Activated T-cell treated with anti-CD3 and anti-CD28 coated beads, Interleukin-2, amount 50 U/mL, for 4 hours (primary cell): Measurements from ENCODE around the gene AGBL1. TPM values are rescaled to one million over a fixed set of nuclear protein-coding genes. Genes with fewer than 3 reads are reported as not detected.

Experiments
- ATAC-seq, 2 donors: fragments of 200-7000 bp; cut with Tn5 transposase; one replicate each; pipeline ENCODE4 v1.10.0; 2021
- DNase-seq: peaks from one replicate; pipeline ENCODE4 v3.0.0-alpha.2; 2020
- H3K27me3 Mint-ChIP-seq: one replicate; pipeline ENCODE4 v1.8.0; 2021; ENCODE audit warnings: low read depth, mixed read lengths
- H3K36me3 Mint-ChIP-seq: one replicate; pipeline ENCODE4 v1.8.0; 2022; ENCODE audit warnings: mixed read lengths; ENCODE audit not compliant: insufficient read depth
- H3K4me1 Mint-ChIP-seq: one replicate; pipeline ENCODE4 v1.8.0; 2021; ENCODE audit warnings: low read depth, mixed read lengths
- H3K4me3 Mint-ChIP-seq: one replicate; pipeline ENCODE4 v1.8.0; 2021; ENCODE audit warnings: mild to moderate bottlenecking, moderate library complexity, mixed read lengths
- H3K9me3 Mint-ChIP-seq: one replicate; pipeline ENCODE4 v1.8.0; 2021; ENCODE audit warnings: mixed read lengths
- total RNA-seq, 3 donors: library from RNA; stranded (reverse); gene quantifications; one replicate each; pipeline ENCODE4 v1.2.1, GENCODE V29; 2021

The AGBL1 gene
- total RNA-seq, 3 donors from 2014 or later: 0.05 TPM; not detected in 2

DNA sequence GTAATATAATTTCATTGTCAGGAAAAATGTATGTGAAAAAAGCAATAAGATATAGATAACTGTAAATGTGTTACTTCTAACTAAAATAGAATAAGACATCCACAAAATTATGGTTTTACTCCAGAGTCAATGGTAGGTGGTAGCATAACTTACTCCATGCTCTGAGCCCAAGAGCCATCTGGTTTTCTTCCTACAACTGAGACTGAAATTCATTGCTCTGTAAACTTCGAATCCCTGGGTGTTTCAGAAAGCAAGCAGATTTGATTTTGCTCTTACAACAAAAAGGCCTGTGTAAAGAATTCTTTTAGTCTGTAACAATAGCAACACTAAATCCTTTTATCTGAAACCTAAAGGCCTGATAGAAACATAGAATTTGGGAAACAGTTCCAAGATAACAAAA is 805.9 kb downstream of the AGBL1 start:
- Mint-ChIP-seq H3K36me3 (no peaks in the 10 kb centered on the region), H3K9me3 (no peaks in the 10 kb centered on the region), H3K4me1 (no peaks in the 10 kb centered on the region), H3K4me3 (no peak overlapping the region), H3K27me3 (peaks cover 2% of the 10 kb centered on the region)
- ATAC-seq (no peak), DNase-seq (no peak)

DNA sequence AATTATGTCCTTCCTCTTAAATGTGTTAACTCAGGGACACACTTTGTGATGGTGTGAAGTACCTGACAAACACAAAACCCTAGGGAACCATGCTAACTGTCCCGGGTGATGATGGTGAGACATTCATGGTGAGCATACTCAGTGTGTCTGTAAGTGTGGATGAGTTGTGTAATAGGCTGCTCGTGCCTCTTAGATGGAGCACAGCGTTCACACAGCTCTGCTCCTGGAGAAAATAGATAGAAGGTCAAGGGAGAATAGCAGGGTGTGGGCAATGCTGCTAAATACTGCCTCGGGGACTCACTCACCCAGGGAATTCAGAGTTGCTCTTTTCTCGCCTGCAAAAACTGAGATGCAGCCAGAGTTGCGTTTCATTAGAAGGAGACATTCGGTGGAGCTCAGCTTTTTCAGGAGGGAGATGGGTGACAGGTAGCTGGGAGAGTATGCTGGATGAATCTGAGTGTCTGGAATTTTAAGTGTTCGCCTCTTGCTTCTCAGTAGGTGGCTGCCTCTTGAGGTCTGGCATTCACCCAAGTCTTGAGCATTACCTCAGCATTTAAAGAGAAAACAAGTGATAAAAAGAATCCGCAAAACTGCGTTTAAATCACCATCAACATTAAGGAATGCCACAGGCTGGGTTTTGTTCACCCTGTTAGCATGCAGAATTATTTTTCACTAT is 813.2 kb downstream of the AGBL1 start:
- Mint-ChIP-seq H3K36me3 (no peaks in the 10 kb centered on the region), H3K4me1 (no peaks in the 10 kb centered on the region), H3K4me3 (no peak overlapping the region), H3K27me3 (peaks cover 7% of the 10 kb centered on the region), H3K9me3 (no peaks in the 10 kb centered on the region)
- DNase-seq (no peak), ATAC-seq (no peak)

DNA sequence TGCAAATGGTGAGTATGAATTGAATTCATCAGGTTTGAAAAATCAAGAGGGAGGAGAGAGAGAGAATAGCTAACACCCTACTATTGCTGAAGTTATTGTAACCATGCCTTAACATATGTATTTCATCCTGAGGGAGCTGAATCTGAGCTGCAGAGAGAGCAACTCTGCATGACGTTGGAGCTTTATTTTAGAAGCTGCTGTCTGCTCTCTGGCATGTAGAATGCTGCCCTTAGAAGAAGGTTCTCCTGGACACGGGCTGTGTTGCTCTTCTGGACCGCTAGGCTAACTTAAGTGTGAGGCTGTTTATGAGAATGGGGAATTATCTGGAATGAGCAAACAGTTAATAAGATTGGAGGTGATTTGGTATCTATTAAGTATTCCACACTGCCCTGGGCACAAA is 814.6 kb downstream of the AGBL1 start:
- Mint-ChIP-seq H3K4me3 (no peak overlapping the region), H3K4me1 (no peaks in the 10 kb centered on the region), H3K36me3 (no peaks in the 10 kb centered on the region), H3K27me3 (peaks cover 5% of the 10 kb centered on the region), H3K9me3 (no peaks in the 10 kb centered on the region)
- DNase-seq: no peak
- no peak for ATAC-seq

DNA sequence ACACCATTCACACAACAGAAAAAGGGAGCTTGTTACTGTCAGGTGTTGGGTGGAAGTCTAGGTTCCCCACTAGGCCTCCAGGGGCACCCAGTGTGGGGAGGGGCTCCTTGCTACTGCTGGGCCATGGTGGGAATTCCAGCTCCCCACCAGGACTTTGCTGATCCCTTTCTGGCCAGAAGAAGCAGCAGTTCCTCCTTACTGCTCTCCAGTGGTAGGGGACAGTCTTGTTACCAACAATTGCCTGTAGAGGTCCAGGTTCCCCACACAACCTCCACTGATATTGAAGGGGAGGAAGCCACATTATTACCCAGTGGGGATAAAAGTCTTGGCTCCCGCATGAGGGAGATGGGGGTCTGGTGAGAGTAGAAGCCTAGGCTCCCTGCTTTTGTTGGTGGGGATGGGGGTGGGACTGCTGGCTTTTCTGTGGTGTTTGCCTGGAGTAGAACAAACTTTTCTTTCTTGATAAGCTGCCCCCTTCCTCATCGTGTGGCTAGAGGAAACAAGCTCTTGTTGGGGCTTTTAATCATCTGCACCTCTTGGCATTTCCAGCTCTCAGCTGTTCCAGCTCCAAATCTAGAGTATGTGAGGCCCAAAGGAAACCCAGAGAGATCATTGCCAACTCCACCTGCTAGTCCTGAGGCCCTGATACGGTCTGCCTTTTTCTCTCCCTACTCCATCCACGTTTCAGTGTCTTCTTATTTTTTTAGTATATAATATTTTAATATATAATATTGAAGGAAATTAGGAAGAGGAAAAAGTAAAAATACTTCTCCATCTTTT is 824.2 kb downstream of the AGBL1 start:
- no peak for ATAC-seq

DNA sequence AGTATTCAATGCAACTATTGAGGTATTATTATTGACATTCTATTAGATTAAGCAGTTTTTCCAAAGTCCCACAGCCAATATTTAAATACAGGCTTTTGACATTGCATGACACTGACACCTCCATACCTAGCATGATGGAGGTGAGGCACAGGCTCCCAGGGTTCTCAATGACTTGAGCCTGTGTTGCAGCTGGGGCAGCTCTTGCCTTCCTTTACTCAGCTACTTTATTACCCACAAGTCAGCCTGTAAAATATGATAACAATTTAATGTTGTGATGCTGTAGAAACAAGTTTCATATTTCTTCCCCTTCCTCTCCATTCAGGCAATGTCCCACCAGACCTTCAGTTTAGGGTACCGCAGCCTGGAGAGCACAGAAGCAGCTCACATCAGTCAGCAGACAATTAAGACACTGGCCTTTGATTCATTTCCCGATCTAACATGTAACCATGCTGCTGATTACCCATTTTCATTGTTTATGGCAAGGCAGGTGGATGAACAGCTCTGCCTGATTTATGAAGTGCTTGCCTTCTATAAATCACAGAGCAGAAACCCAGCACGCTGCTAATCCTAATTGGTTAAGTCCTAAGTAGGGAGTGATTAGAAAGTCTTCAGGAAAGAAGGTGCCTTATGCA is 826.1 kb downstream of the AGBL1 start:
- no peak for ATAC-seq
- Mint-ChIP-seq H3K27me3 (peaks cover 6% of the 10 kb centered on the region), H3K36me3 (no peaks in the 10 kb centered on the region), H3K4me3 (no peak overlapping the region), H3K4me1 (no peaks in the 10 kb centered on the region), H3K9me3 (no peaks in the 10 kb centered on the region)
- DNase-seq: no peak

More for the DNA sequence above, 824.2 kb downstream of the AGBL1 start:
- DNase-seq: no peak
- H3K9me3 Mint-ChIP-seq: no peaks in the 10 kb centered on the region
- no peak overlapping the region for H3K4me3 Mint-ChIP-seq
- H3K36me3 Mint-ChIP-seq: no peaks in the 10 kb centered on the region
- H3K4me1 Mint-ChIP-seq: no peaks in the 10 kb centered on the region
- peaks cover 6% of the 10 kb centered on the region for H3K27me3 Mint-ChIP-seq

DNA sequence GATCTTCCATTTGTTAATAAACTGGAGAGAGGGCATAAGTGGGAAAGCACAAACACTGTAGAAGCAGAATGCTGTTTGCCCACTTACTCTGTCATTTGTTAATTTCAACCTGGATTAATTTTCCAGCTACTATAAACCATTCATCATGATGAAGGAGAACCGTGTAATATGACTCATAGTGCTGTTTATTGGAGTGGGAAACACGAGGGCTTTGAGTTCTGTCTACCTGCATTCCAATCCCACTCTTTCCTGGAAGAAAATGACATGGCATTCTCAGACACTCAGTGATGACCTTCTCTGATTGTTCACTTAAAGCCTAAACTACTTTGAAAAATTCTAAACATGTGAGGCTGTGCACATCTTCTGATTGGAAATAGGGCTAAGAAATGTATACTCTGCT is 826.7 kb downstream of the AGBL1 start:
- H3K27me3 Mint-ChIP-seq: peaks cover 6% of the 10 kb centered on the region
- DNase-seq: no peak
- ATAC-seq: no peak
- H3K4me1 Mint-ChIP-seq: no peaks in the 10 kb centered on the region
- no peaks in the 10 kb centered on the region for H3K9me3 Mint-ChIP-seq
- no peak overlapping the region for H3K4me3 Mint-ChIP-seq
- no peaks in the 10 kb centered on the region for H3K36me3 Mint-ChIP-seq

DNA sequence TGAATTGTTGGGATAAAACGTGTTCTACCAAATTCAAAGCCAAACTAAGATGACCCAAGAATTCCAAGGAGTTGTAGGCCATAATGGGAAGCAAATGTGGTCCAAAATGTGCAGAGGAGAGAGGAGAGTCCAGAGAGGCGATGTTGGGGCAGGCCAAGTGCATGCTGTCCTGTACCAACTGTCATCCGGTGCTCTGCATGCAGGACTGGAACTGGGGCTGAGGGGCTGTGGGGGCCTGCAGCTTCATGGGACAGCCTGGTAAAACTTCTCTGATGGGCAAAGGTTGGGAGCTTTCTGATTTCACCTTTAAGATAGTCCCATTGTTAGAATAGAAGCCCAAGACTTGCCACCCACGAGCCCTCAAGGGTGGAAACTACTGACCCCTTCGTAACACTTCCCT is 831.4 kb downstream of the AGBL1 start:
- Mint-ChIP-seq H3K36me3 (no peaks in the 10 kb centered on the region), H3K4me1 (no peaks in the 10 kb centered on the region), H3K9me3 (no peaks in the 10 kb centered on the region), H3K27me3 (peaks cover 7% of the 10 kb centered on the region), H3K4me3 (no peak overlapping the region)
- ATAC-seq (no peak), DNase-seq (no peak)

DNA sequence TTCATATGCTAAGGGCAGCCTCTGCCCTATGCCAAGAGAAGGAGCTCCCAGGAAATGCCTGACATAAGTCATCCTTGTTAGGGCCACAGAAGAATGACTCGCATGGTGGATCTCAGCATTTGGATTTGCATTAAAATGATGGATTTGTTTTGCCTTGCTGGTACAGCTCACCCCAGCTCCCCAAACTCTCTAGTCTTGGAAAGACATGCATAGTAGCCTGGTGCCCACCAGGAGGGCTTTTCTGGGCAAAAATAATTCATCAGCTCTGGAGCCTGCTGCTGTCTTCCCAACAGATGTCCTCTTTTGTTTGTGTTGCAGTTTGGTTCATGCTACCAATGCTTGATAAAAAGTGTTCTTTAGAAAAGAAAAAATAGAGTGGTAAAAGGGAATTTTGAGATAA is 833.0 kb downstream of the AGBL1 start:
- DNase-seq: no peak
- Mint-ChIP-seq H3K36me3 (no peaks in the 10 kb centered on the region), H3K4me3 (no peak overlapping the region), H3K27me3 (peaks cover 4% of the 10 kb centered on the region), H3K4me1 (no peaks in the 10 kb centered on the region), H3K9me3 (no peaks in the 10 kb centered on the region)
- ATAC-seq: no peak

DNA sequence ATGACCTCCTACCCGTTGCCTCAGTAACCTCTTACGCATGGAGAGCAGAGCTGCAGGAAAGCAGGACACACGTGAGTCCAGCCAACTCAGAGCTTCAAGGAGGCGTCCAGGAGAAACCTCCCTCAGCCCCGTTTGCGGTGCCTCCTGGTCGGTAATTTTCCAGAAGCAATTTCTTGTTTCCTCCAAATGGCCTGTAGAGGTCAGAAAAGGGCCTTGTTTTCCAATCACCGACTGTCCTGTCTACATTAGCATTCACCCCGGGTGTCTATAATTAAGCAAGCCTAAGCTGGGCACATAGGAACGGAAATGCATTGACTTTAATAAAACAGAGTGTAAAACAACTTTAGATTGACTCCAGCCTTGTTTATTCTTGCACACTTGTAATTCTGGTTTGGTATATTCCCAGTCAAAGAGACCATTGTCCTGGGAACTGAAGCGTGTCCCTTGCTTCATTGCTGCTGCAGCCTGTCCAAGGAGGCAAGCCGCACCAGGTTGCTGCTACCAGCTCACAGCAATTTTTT is 836.2 kb downstream of the AGBL1 start:
- DNase-seq (no peak), ATAC-seq (no peak)
- peaks cover 4% of the 10 kb centered on the region for H3K27me3 Mint-ChIP-seq
- no peaks in the 10 kb centered on the region for H3K4me1 Mint-ChIP-seq
- H3K4me3 Mint-ChIP-seq: no peak overlapping the region
- H3K9me3 Mint-ChIP-seq: no peaks in the 10 kb centered on the region
- no peaks in the 10 kb centered on the region for H3K36me3 Mint-ChIP-seq

DNA sequence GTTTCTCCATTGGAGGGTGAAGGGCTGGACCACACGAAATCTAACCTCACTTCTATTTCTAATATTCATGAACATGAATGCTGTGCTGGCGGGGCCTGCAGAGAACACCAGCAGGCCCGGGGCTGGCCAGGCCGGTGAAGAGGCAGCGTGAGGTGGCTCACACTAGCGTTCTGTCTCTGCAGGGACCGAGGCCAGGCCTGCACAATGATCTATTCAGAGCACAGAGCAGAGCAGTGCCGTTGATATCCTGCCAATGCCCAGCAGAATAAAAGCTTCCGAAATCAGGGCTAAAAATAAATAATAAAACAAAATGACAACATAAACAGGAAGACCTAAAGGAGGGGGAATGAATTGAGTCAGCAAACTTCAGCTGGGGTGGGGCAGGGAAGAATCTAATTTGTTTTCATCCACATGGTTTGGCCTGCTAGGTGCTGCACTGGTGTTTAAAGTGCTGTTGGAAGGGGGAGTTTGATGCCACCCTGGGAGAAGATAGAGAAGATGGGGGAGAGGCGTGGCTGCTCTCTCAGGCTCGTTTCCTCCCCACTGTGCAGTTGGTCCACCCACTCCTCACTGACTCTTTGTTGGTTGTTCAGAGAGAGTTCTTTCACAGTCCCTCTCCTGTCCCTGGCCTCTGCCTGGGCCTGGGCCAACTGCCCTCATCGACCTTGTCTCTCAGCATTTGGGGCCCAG is 837.1 kb downstream of the AGBL1 start:
- H3K4me1 Mint-ChIP-seq: no peaks in the 10 kb centered on the region
- ATAC-seq (no peak), DNase-seq (no peak)
- H3K36me3 Mint-ChIP-seq: no peaks in the 10 kb centered on the region
- H3K9me3 Mint-ChIP-seq: no peaks in the 10 kb centered on the region
- H3K27me3 Mint-ChIP-seq: peaks cover 4% of the 10 kb centered on the region
- no peak overlapping the region for H3K4me3 Mint-ChIP-seq

DNA sequence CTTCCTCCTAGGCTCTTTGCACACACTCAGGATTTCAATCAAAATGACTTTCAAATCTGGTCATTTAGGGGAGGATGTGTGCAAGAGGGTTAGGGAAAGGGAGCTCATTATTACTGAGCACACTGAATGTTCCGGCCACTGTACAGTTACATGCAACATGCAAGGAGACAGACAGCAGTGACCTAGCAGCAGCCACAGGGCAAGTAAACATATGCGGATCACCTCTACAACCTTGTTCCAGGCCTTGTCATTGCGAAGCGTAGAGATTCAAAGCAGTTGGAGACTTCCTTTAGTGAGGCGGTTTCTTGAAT is 837.6 kb downstream of the AGBL1 start:
- Mint-ChIP-seq H3K4me1 (no peaks in the 10 kb centered on the region), H3K27me3 (peaks cover 4% of the 10 kb centered on the region), H3K4me3 (no peak overlapping the region), H3K36me3 (no peaks in the 10 kb centered on the region), H3K9me3 (no peaks in the 10 kb centered on the region)
- no peak for DNase-seq
- no peak for ATAC-seq

DNA sequence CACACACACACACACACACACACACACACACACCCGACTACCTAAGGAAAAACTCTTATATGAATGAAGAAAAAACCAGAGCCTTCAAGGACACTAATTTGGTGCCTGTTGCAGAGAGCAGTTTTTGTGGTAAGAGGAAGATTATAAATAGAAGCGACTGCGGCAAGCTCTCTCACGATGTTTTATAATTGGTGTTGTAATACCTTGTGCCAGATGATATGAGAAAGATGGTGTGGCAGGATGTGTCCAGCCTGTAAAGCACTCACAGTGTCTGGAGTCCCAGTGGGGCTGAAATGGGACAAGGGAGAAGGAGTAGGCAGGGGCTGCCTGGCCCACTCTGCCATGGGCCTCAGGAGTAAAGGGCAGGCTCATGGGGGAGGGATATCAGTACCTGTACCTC is 839.9 kb downstream of the AGBL1 start:
- no peaks in the 10 kb centered on the region for H3K27me3 Mint-ChIP-seq
- H3K4me3 Mint-ChIP-seq: no peak overlapping the region
- no peaks in the 10 kb centered on the region for H3K4me1 Mint-ChIP-seq
- no peaks in the 10 kb centered on the region for H3K36me3 Mint-ChIP-seq
- no peaks in the 10 kb centered on the region for H3K9me3 Mint-ChIP-seq
- ATAC-seq: no peak
- DNase-seq: no peak

DNA sequence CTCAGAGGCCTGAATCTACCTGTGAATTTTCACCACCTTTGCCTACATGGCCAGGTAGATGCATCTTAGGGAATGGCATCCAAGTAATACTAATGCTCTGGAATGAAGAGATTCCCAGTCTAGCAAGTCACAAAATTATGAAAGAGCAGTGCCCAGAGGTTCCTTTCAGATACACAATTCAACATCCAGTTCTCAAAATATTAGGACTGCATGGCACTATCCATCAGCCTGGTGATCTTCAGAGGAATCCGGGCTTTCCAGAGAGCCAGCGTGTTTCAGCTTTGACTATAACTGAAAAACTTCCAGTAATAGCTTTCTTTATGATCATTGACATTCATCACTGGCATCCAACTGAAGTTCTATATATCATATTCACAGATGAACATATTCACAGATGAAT is 849.8 kb downstream of the AGBL1 start:
- Mint-ChIP-seq H3K4me1 (no peaks in the 10 kb centered on the region), H3K27me3 (peaks cover 5% of the 10 kb centered on the region), H3K9me3 (no peaks in the 10 kb centered on the region), H3K4me3 (no peak overlapping the region), H3K36me3 (no peaks in the 10 kb centered on the region)
- ATAC-seq (no peak), DNase-seq (no peak)

DNA sequence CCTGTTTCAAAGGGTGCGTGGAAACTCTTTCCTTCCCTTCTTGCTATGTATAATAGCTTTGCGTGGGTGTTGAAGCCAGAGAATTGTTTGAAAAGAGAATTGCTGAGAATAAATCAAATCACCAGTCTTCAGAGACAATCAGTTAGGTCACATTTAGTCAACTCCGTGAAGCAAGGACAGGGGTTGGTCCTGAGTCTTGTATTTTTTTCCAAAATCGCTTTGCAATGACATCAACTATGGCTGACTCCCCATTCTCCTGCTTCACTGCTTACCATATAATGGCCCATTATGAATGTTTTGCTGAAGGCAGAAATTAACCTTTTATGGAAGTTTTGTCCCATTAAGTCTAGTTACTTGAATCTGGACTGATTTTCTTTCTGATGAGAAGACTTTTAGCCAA is 852.8 kb downstream of the AGBL1 start:
- no peaks in the 10 kb centered on the region for H3K36me3 Mint-ChIP-seq
- peaks cover 7% of the 10 kb centered on the region for H3K27me3 Mint-ChIP-seq
- ATAC-seq: no peak
- no peaks in the 10 kb centered on the region for H3K9me3 Mint-ChIP-seq
- H3K4me3 Mint-ChIP-seq: no peak overlapping the region
- no peak for DNase-seq
- H3K4me1 Mint-ChIP-seq: no peaks in the 10 kb centered on the region
